ENCODE results near the gene HENMT1. TPM values are rescaled to one million over a fixed set of nuclear protein-coding genes. Genes with fewer than 3 reads are reported as not detected.
"Not testable (repeated sequence)": the region's sequence is repeated elsewhere in the genome, so short reads cannot be mapped to it uniquely, and the experiment has no call there.

Gene HENMT1
- total RNA-seq, 4 donors from 2014 or later: 0.51 to 3.5 (median 1.8) TPM

DNA sequence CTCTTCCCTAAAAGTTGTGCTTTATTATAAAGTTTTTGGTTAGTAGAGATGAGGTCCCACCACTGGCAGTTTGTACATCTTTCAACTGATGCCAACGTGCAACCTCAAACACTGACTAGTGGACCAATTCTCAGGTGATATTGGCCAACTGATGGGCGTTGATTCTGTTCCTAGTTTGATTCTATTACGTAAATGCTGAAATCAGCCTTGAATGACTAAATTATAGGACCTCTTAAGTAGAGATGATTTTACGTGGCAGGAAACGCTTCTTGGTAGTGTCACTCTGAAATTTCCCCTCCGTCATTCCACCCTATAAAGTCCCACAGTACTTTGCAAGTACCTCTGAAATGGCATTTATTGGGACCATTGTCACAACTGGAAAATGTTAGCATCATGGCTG lies 43.0 kb upstream of the HENMT1 start:
- ATAC-seq: no peak
- Histone ChIP-seq H3K27ac (no peak overlapping the region), H3K4me1 (no peaks in the 10 kb centered on the region), H3K9me3 (no peaks in the 10 kb centered on the region), H3K4me3 (no peak overlapping the region), H3K27me3 (no peaks in the 10 kb centered on the region), H3K36me3 (peaks cover 3 to 27% of the 10 kb centered on the region in 2 donors)
- in situ Hi-C loops (cut with MboI; ENCODE audit: low sequenced_read_pairs in 4 of 4): no loop called here
- DNase-seq: no peak
- TF ChIP-seq POLR2A (IDR thresholded peaks at IDR 0.05) (no peak), CTCF (IDR thresholded peaks at IDR 0.05 in 4 of 5, conservative IDR thresholded peaks at IDR 0.05 in 1 of 5) (no peak)
- intact Hi-C loops (cut with DNase I; ENCODE audit: low total_unique reads): no loop called here

DNA sequence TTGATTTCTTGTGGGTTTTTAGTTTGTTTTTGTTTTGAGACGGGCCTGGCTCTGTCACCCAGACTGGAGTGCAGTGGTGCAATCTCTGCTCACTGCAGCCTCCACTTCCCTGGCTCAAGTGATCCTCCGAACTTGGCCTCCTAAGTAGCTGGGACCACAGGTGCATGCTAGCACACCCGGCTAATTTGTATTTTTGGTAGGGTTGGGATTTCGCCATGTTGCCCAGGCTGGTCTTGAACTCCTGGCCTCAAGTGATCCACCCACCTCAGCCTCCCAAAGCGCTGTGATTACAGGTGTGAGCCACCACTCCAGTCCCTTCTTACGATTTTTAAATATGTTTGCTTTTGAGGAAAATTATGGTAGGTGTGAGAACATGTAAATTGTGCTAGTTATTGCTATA lies 41.2 kb upstream of the HENMT1 start:
- ATAC-seq; H3K27me3 ChIP-seq; DNase-seq; H3K4me3 ChIP-seq; intact Hi-C loops (cut with DNase I; ENCODE audit: low total_unique reads); H3K27ac ChIP-seq; H3K9me3 ChIP-seq; H3K4me1 ChIP-seq; in situ Hi-C loops (cut with MboI; ENCODE audit: low sequenced_read_pairs in 4 of 4): not testable (repeated sequence)
- peaks cover 3 to 44% of the 10 kb centered on the region in 2 donors for H3K36me3 ChIP-seq

DNA sequence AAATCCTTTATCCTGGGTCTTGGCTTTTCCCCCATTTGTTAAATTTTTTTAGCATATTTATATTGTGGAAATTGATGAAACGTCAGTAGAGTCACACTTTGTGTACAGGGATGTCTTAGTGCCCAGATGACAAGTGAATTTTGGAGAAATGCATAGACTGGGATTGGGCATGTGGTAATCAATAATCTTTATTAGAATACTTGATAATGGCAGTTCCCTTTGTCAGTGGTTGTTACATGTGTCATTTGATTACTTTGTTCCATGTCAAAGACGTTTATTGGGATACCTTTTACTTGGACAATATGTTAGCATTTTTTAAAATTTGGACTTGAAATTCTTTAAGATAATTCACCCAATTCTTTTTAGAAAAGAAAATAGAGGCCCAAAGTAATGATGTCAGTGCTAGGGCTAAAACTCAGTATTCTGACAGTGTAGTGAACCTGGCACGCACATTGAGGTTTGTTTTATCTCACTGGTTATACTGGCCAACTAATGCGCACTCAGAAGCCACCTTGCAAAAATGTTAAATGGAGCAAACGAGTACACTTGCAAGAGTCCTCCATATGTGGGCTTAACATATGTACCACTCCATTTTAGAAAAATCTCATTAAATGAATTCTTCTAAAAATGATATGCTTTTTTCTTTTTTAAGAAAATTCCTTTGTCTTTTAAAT lies 40.4 kb upstream of the HENMT1 start:
- intact Hi-C loops (cut with DNase I; ENCODE audit: low total_unique reads) (no loop called here), in situ Hi-C loops (cut with MboI; ENCODE audit: low sequenced_read_pairs in 4 of 4) (no loop called here)
- TF ChIP-seq POLR2A (IDR thresholded peaks at IDR 0.05) (no peak), CTCF (IDR thresholded peaks at IDR 0.05 in 4 of 5, conservative IDR thresholded peaks at IDR 0.05 in 1 of 5) (no peak)
- peaks cover 3 to 51% of the 10 kb centered on the region in 2 donors for H3K36me3 ChIP-seq
- no peaks in the 10 kb centered on the region for H3K27me3 ChIP-seq
- no peak overlapping the region for H3K27ac ChIP-seq
- ATAC-seq (no peak), DNase-seq (no peak)
- H3K9me3 ChIP-seq: no peaks in the 10 kb centered on the region
- H3K4me1 ChIP-seq: no peaks in the 10 kb centered on the region
- H3K4me3 ChIP-seq: no peak overlapping the region

DNA sequence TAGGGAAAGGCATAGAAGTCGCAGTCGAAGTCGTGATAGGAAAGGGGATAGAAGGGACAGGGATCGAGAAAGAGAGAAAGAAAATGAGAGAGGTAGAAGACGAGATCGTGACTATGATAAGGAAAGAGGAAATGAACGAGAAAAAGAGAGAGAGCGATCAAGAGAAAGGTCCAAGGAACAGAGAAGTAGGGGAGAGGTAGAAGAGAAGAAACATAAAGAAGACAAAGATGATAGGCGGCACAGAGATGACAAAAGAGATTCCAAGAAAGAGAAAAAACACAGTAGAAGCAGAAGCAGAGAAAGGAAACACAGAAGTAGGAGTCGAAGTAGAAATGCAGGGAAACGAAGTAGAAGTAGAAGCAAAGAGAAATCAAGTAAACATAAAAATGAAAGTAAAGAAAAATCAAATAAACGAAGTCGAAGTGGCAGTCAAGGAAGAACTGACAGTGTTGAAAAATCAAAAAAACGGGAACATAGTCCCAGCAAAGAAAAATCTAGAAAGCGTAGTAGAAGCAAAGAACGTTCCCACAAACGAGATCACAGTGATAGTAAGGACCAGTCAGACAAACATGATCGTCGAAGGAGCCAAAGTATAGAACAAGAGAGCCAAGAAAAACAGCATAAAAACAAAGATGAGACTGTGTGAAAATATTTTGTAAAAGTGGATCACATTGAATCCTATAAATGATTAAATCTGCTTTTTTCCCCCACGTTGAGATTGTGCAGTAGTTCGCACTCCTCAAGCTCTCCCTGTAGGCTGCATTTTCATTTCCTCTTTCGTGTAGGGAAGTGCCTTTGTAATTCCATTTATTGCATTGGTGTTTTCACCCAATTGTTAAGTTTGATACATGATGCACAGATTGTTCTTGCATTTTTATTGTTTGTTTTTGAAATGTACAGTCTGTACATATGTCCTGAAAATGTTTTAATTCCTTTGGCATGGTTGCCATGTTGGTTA lies 38.8 kb upstream of the HENMT1 start:
- ATAC-seq: no peak
- Histone ChIP-seq H3K4me3 (no peak overlapping the region), H3K27me3 (no peaks in the 10 kb centered on the region), H3K4me1 (peaks cover 9 to 12% of the 10 kb centered on the region in 2 donors), H3K9me3 (no peaks in the 10 kb centered on the region), H3K27ac (no peak overlapping the region), H3K36me3 (peaks cover 3 to 64% of the 10 kb centered on the region in 2 donors)
- no peak for DNase-seq
- no peak for TF ChIP-seq POLR2A (IDR thresholded peaks at IDR 0.05)
- TF ChIP-seq CTCF (IDR thresholded peaks at IDR 0.05 in 4 of 5, conservative IDR thresholded peaks at IDR 0.05 in 1 of 5): no peak
- intact Hi-C loops (cut with DNase I; ENCODE audit: low total_unique reads): no loop called here
- in situ Hi-C loops (cut with MboI; ENCODE audit: low sequenced_read_pairs in 4 of 4): loop anchor here in 3 of 4 donors (5.0 to 25.0 kb wide), 4 partner anchors 45 to 512 kb away; partner anchors contain the start of genes STXBP3 (in 3 of the 3) and SLC25A24 (in 1 of the 3)

- in situ Hi-C loops (cut with MboI; ENCODE audit: low sequenced_read_pairs in 4 of 4) (loop anchor here in 3 of 4 donors (5.0 to 25.0 kb wide), 4 partner anchors 49 to 508 kb away; partner anchors contain the start of genes STXBP3 (in 3 of the 3) and SLC25A24 (in 1 of the 3)), intact Hi-C loops (cut with DNase I; ENCODE audit: low total_unique reads) (no loop called here)
- H3K36me3 ChIP-seq: peaks cover 3 to 53% of the 10 kb centered on the region in 2 donors
- H3K4me3 ChIP-seq: peak overlapping the region in 1 of 4 donors; percentile 83
- TF ChIP-seq POLR2A (IDR thresholded peaks at IDR 0.05): no peak
- TF ChIP-seq CTCF (IDR thresholded peaks at IDR 0.05 in 4 of 5, conservative IDR thresholded peaks at IDR 0.05 in 1 of 5): no peak
- DNase-seq: no peak
- H3K4me1 ChIP-seq: peaks cover 32 to 36% of the 10 kb centered on the region in 2 donors
- peak overlapping the region; percentile 95 to 99 (median 96) for H3K27ac ChIP-seq
- no peaks in the 10 kb centered on the region for H3K9me3 ChIP-seq
- no peak for ATAC-seq
- H3K27me3 ChIP-seq: no peaks in the 10 kb centered on the region
These were observed 34.6 kb upstream of the HENMT1 start for GRCh38 chr1:108695535-108695934.

All from gastrocnemius medialis (tissue), 4 donors.